Neural cell (in vitro differentiated cells): ENCODE measurements around the gene DAND5. TPM values are rescaled to one million over a fixed set of nuclear protein-coding genes. Genes with fewer than 3 reads are reported as not detected.

Experiments used
- H2AFZ ChIP-seq: fragments of 200-600, 300-800 bp; sonication (generic), shearing (Covaris generic); 2 replicates; pipeline ENCODE4 v1.6.0; 2014; ENCODE audit warnings: low read depth, mild to moderate bottlenecking, antibody characterized with exemption, low read length, moderate library complexity
- H3F3A ChIP-seq: fragments of 200-600 bp; shearing (Covaris generic); 2 replicates; pipeline ENCODE4 v1.6.1; 2016; ENCODE audit warnings: mild to moderate bottlenecking, moderate library complexity, mixed read lengths, antibody characterized with exemption, low read length; ENCODE audit not compliant: insufficient read depth, poor library complexity, severe bottlenecking
- H3K27ac ChIP-seq: fragments of 200-600, 300-800 bp; sonication (generic), shearing (Covaris generic); 2 replicates; pipeline ENCODE4 v1.5.1; 2014; ENCODE audit warnings: mild to moderate bottlenecking, low read length, moderate library complexity
- H3K27me3 ChIP-seq: fragments of 300-800, 200-600 bp; sonication (generic), shearing (Covaris generic); 2 replicates; pipeline ENCODE4 v1.6.0; 2014; ENCODE audit warnings: mild to moderate bottlenecking, low read depth, low read length, moderate library complexity; ENCODE audit not compliant: insufficient read depth
- H3K36me3 ChIP-seq: fragments of 300-800, 200-600 bp; sonication (generic), shearing (Covaris generic); 2 replicates; pipeline ENCODE4 v1.5.1; 2014; ENCODE audit warnings: mild to moderate bottlenecking, antibody characterized with exemption, low read length, moderate library complexity; ENCODE audit not compliant: insufficient read depth
- H3K4me2 ChIP-seq: fragments of 300-800, 200-600 bp; sonication (generic), shearing (Covaris generic); 2 replicates; pipeline ENCODE4 v1.6.0; 2014; ENCODE audit warnings: mild to moderate bottlenecking, low read length
- H3K4me3 ChIP-seq: fragments of 300-800, 200-600 bp; sonication (generic), shearing (Covaris generic); 2 replicates; pipeline ENCODE4 v1.5.1; 2014; ENCODE audit warnings: mild to moderate bottlenecking, low read length, moderate library complexity
- H3K79me2 ChIP-seq: fragments of 200-600 bp; shearing (Covaris generic); replicated peaks from 2 replicates; pipeline ENCODE4 v1.6.0; 2014; ENCODE audit warnings: mild to moderate bottlenecking, low read length, moderate library complexity; ENCODE audit not compliant: insufficient read depth
- H3K9ac ChIP-seq: fragments of 300-800, 200-600 bp; sonication (generic), shearing (Covaris generic); 2 replicates; pipeline ENCODE4 v1.6.1; 2016; ENCODE audit warnings: mild to moderate bottlenecking, low read length, mixed read lengths
- H3K9me2 ChIP-seq: fragments of 200-600 bp; shearing (Covaris generic); 2 replicates; pipeline ENCODE4 v1.6.1; 2016; ENCODE audit warnings: mild to moderate bottlenecking, low read length, mixed read lengths; ENCODE audit not compliant: insufficient read depth
- H3K9me3 ChIP-seq: fragments of 200-600, 300-800 bp; sonication (generic), shearing (Covaris generic); 2 replicates; pipeline ENCODE4 v1.6.1; 2016; ENCODE audit warnings: mild to moderate bottlenecking, mixed run types, low read length, moderate library complexity, mixed read lengths
- H4K20me1 ChIP-seq: fragments of 200-600 bp; shearing (Covaris generic); 2 replicates; pipeline ENCODE4 v1.6.1; 2016; ENCODE audit warnings: mild to moderate bottlenecking, mixed run types; ENCODE audit not compliant: insufficient read depth
- CTCF ChIP-seq: fragments of 450-650 bp; IDR thresholded peaks from 2 replicates; pipeline ENCODE4 v1.5.1; 2014; ENCODE audit warnings: antibody characterized with exemption, mild to moderate bottlenecking, moderate library complexity; ENCODE audit not compliant: poor library complexity, severe bottlenecking
- EP300 ChIP-seq: fragments of 450-650 bp; conservative IDR thresholded peaks from 2 replicates; pipeline ENCODE4 v1.6.1; 2014; ENCODE audit warnings: antibody characterized with exemption, mild to moderate bottlenecking, moderate library complexity; ENCODE audit not compliant: poor library complexity, severe bottlenecking
- EZH2 ChIP-seq: fragments of 200-600, 300-800 bp; shearing (Covaris generic), sonication (generic); IDR thresholded peaks from 2 replicates; pipeline ENCODE4 v1.6.1; 2014; ENCODE audit warnings: antibody characterized with exemption, low read length, borderline replicate concordance, mild to moderate bottlenecking; ENCODE audit not compliant: insufficient read depth, poor library complexity, severe bottlenecking
- MXI1 ChIP-seq: fragments of 450-650 bp; conservative IDR thresholded peaks from 2 replicates; pipeline ENCODE4 v1.6.1; 2014; ENCODE audit warnings: antibody characterized with exemption, mild to moderate bottlenecking; ENCODE audit not compliant: poor library complexity, severe bottlenecking
- POLR2AphosphoS5 ChIP-seq: IDR thresholded peaks from 2 replicates; pipeline ENCODE4 v1.6.1; 2012
- REST ChIP-seq: IDR thresholded peaks from 2 replicates; pipeline ENCODE4 v1.6.1; 2012; ENCODE audit warnings: borderline replicate concordance
- SMC3 ChIP-seq: fragments of 450-650 bp; conservative IDR thresholded peaks from 2 replicates; pipeline ENCODE4 v1.6.1; 2014; ENCODE audit warnings: antibody characterized with exemption, mild to moderate bottlenecking, moderate library complexity; ENCODE audit not compliant: poor library complexity
- TAF1 ChIP-seq: IDR thresholded peaks from 2 replicates; pipeline ENCODE4 v1.6.1; 2012; ENCODE audit warnings: low read depth
- polyA plus RNA-seq: library from polyadenylated mRNA; depleted of rRNA; stranded (reverse); fragments of >200 nt; gene quantifications from 2 replicates; pipeline ENCODE4 v1.2.3, GENCODE V29; 2014

DAND5 gene
- polyA plus RNA-seq, 1 donor from 2014 or later, result not detected

GRCh38 chr19:13001166-13001501, 31.8 kb downstream of the DAND5 start:
- H3F3A ChIP-seq, result no peaks in the 10 kb centered on the region
- no peak overlapping the region for H3K27ac ChIP-seq
- no peaks in the 10 kb centered on the region for H3K36me3 ChIP-seq
- H3K27me3 ChIP-seq, result peaks cover 94% of the 10 kb centered on the region
- H3K9ac ChIP-seq, result no peak overlapping the region
- no peaks in the 10 kb centered on the region for H3K9me3 ChIP-seq
- H3K4me2 ChIP-seq, result no peak overlapping the region
- no peaks in the 10 kb centered on the region for H3K9me2 ChIP-seq
- H3K79me2 ChIP-seq, result no peaks in the 10 kb centered on the region
- no peak for TF ChIP-seq POLR2AphosphoS5
- no peak for TF ChIP-seq TAF1
- TF ChIP-seq REST, result no peak
- TF ChIP-seq SMC3, result no peak
- no peak for TF ChIP-seq EP300
- TF ChIP-seq EZH2, result no peak
- H4K20me1 ChIP-seq, result no peaks in the 10 kb centered on the region
- no peak overlapping the region for H3K4me3 ChIP-seq
- H2AFZ ChIP-seq, result no peak overlapping the region

- no peak overlapping the region for H3K9ac ChIP-seq
- no peaks in the 10 kb centered on the region for H3K79me2 ChIP-seq
- TF ChIP-seq CTCF (no peak), SMC3 (no peak), EZH2 (no peak), MXI1 (no peak), REST (no peak), EP300 (no peak)
- no peaks in the 10 kb centered on the region for H4K20me1 ChIP-seq
- H3F3A ChIP-seq, result no peaks in the 10 kb centered on the region
- H3K9me2 ChIP-seq, result no peaks in the 10 kb centered on the region
- H3K4me3 ChIP-seq, result no peak overlapping the region
- H3K27me3 ChIP-seq, result peaks cover 94% of the 10 kb centered on the region
- no peaks in the 10 kb centered on the region for H3K9me3 ChIP-seq
- H2AFZ ChIP-seq, result no peak overlapping the region
- no peak overlapping the region for H3K4me2 ChIP-seq
- H3K27ac ChIP-seq, result no peak overlapping the region
- no peaks in the 10 kb centered on the region for H3K36me3 ChIP-seq
These were observed 32.3 kb downstream of the DAND5 start for GRCh38 chr19:13001502-13002165.
